Measurements from ENCODE around the gene YIPF5.

YIPF5 gene

GRCh38 chr5:144121577-144121976, 48.9 kb downstream of the YIPF5 start:
- no peak for DNase-seq

DNA sequence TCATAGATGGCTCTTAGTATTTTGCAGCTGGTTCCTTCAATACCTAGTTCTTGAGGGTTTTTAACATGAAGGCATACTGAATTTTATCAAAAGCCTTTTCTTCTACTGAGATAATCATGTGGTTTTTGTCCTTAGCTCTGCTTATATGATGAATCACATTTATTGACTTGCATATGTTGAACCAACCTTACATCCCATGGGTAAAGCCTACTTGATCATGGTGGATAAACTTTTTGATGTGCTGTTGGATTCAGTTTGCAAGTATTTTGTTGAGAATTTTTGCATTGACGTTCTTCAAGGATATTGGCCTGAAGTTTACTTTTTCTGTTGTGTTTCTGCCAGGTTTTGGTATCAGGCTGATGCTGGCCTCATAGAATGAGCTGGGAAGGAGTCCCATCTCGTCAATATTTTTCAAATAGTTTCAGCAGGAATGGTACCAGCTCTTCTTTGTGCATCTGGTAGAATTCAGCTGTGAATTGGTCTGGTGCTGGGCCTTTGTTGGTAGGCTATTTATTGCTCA, 49.7 kb downstream of the YIPF5 start:
- DNase-seq, result no peak

DNA sequence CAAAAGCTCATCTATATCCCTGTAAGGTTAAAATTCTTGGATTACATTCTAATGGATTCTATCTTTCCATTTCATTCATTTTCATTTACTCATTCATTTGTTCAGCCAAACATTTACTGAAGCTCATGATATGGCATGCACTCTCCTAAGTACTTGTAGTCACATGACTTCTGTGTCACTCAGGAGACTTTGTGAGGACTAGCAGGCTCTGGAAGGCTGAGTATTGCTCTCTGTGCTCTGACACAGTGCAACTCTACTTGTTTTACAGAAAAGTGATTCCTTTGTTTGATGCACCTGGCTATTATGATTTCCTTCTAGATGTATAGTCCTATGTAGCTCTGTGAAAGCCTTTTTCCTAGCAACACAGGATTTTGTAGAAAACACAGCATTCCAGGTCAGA, 53.0 kb downstream of the YIPF5 start:
- no peak for DNase-seq

DNA sequence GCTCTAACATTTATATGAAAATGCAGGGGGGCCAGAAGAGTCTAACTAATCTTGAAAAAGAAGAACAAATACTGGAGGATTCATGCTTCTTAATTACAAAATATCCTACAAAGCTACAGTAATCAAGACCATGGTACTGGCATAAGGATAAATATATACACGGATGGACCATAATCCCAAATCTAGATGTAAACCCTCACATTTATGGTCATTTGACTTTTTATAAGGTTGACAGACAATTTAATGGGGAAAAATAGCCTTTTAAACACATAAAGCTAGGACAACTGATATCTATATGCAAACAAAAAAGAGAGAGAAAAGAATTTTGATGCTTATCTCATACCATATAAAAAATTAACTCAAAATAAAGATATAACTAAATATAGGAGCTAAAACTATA, 55.9 kb downstream of the YIPF5 start:
- DNase-seq, result no peak
